PFSK-1 (cell line): Measurements from ENCODE around the gene APBA2.

Source experiments
- FOXP2 ChIP-seq: optimal IDR thresholded peaks from 2 replicates; pipeline ENCODE3; 2011; ENCODE audit warnings: borderline replicate concordance, control low read depth, inconsistent platforms; ENCODE audit not compliant: insufficient read depth; ENCODE audit errors: extremely low read length, extremely low read depth
- POLR2AphosphoS5 ChIP-seq: IDR thresholded peaks from 2 replicates; pipeline ENCODE4 v1.6.1; 2012; ENCODE audit warnings: low read depth, mild to moderate bottlenecking, control low read depth, low read length, moderate library complexity
- SIN3A ChIP-seq: IDR thresholded peaks from 2 replicates; pipeline ENCODE4 v1.6.1; 2012; ENCODE audit warnings: mild to moderate bottlenecking, low read length, moderate library complexity, borderline replicate concordance; ENCODE audit not compliant: insufficient read depth
- TAF1 ChIP-seq: IDR thresholded peaks from 2 replicates; pipeline ENCODE4 v1.6.1; 2012; ENCODE audit warnings: low read length, control low read depth, borderline replicate concordance; ENCODE audit not compliant: insufficient read depth
- TF ChIP-seq, protein P1 (sequence below), 2 experiments: IDR thresholded peaks; 2 replicates each; pipeline versions ENCODE4 v1.6.1 to v1.8.0; 2011 to 2012; ENCODE audit warnings: low read depth in 2 of 2, low read length in 2 of 2, control low read depth in 1 of 2, inconsistent platforms in 1 of 2, mild to moderate bottlenecking in 1 of 2, moderate library complexity in 1 of 2; ENCODE audit not compliant: insufficient read depth in 1 of 2

APBA2 gene

DNA sequence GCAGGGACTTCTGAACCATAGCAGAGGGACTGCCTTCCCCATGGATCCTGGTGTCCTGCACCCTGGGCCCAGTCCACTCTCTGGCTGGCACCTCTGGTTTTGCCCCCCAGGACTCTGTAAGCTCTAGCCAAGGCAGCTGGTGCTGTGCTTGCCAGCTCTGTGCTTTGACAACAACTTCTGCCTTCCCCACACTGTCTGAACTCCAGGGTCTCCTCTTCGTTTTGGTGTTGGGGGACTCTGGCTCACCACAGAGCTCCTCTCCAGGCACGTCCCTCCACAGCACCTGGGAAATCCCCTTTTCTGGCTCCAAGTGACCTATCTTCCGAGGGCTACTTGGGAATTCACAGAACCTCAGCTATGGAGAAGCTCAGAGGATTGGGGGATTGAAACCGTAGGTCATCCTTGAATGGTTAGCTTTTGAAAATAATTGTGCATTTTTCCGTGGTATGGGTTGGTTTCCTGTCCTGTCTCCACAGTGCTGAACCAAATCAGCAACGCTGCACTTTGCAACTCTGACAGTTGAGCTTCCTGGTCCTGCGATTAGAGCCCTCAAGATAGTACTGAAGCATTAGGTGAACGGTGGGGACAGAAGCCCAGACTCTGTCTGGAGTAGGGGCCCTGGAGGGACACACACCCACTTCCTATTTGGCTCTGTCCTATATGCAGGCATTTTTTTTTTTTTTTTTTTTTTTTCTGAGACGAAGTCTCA lies 152.4 kb downstream of the APBA2 start:
- TF ChIP-seq, protein P1, sequence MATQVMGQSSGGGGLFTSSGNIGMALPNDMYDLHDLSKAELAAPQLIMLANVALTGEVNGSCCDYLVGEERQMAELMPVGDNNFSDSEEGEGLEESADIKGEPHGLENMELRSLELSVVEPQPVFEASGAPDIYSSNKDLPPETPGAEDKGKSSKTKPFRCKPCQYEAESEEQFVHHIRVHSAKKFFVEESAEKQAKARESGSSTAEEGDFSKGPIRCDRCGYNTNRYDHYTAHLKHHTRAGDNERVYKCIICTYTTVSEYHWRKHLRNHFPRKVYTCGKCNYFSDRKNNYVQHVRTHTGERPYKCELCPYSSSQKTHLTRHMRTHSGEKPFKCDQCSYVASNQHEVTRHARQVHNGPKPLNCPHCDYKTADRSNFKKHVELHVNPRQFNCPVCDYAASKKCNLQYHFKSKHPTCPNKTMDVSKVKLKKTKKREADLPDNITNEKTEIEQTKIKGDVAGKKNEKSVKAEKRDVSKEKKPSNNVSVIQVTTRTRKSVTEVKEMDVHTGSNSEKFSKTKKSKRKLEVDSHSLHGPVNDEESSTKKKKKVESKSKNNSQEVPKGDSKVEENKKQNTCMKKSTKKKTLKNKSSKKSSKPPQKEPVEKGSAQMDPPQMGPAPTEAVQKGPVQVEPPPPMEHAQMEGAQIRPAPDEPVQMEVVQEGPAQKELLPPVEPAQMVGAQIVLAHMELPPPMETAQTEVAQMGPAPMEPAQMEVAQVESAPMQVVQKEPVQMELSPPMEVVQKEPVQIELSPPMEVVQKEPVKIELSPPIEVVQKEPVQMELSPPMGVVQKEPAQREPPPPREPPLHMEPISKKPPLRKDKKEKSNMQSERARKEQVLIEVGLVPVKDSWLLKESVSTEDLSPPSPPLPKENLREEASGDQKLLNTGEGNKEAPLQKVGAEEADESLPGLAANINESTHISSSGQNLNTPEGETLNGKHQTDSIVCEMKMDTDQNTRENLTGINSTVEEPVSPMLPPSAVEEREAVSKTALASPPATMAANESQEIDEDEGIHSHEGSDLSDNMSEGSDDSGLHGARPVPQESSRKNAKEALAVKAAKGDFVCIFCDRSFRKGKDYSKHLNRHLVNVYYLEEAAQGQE (IDR thresholded peaks at IDR 0.05; ENCODE audit: insufficient read depth in 1 of 2, low read depth in 2 of 2, low read length in 2 of 2): no peak
- no peak for TF ChIP-seq FOXP2
- TF ChIP-seq TAF1: no peak
- no peak for TF ChIP-seq POLR2AphosphoS5
- no peak for TF ChIP-seq SIN3A

DNA sequence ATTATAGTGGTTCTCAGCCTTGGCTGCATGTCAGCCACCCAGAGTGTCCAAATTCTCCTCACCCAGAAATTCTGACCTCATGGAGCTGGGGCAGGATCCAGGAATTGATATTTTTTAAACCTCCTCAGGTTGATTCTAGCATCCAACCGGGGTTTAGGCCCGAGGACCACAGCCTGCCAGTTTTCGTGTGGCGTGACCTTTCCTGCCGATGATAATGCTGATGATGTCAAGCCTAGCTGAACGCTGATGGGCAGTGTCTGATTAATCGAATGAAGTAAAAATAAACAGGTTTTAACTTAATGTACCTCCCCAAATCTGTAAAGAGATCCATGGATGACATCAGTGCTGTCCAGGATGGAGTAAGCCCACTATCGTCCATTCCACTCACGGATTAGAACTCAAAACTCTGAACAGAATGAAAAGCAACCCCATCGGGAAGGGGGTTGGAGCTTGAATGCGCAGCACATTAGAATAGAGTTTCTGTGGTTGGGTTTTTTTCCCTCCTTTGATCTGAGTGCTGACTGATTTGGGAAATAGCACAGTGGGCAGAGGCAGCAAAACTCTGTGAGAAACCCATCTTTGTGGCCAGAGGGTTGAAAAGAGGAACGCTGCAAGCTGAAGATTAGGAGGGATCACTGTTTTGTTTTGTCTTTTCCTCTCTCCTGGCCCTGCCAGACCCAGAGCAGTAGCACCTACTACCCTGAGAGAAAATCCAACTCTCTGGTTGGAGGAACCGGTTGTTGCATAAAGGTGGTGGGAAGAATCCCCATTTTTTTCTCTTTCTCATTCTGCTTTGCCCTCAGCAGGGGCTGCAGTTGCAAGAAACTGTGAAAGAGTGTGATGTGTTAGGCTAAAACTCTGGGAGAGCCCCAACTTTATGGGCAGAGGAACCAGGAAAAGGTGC lies 153.9 kb downstream of the APBA2 start:
- TF ChIP-seq SIN3A (no peak), FOXP2 (no peak), TAF1 (no peak), POLR2AphosphoS5 (no peak)
- TF ChIP-seq, protein P1 (IDR thresholded peaks at IDR 0.05; ENCODE audit: insufficient read depth in 1 of 2, low read depth in 2 of 2, low read length in 2 of 2): no peak

DNA sequence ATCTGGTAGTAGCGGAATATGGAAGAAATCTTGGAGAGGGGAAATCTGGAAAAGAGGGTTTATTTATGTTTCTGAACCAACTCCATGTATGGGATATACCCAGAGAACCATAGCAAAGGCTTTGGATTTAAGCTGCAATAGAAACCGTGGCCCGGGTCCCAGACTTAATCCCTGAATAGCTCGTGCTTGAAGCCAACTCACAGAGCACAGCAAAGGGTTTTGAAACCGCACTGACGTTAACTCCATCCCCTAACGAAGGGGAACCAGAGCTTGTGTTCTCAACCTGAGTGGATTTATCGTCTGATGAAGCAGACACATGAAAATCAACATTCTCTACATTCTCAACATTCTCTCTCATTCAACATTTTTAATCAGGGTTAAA lies 154.6 kb downstream of the APBA2 start:
- TF ChIP-seq TAF1 (no peak), FOXP2 (no peak), POLR2AphosphoS5 (no peak), SIN3A (no peak)
- TF ChIP-seq, protein P1 (IDR thresholded peaks at IDR 0.05; ENCODE audit: insufficient read depth in 1 of 2, low read depth in 2 of 2, low read length in 2 of 2): no peak

DNA sequence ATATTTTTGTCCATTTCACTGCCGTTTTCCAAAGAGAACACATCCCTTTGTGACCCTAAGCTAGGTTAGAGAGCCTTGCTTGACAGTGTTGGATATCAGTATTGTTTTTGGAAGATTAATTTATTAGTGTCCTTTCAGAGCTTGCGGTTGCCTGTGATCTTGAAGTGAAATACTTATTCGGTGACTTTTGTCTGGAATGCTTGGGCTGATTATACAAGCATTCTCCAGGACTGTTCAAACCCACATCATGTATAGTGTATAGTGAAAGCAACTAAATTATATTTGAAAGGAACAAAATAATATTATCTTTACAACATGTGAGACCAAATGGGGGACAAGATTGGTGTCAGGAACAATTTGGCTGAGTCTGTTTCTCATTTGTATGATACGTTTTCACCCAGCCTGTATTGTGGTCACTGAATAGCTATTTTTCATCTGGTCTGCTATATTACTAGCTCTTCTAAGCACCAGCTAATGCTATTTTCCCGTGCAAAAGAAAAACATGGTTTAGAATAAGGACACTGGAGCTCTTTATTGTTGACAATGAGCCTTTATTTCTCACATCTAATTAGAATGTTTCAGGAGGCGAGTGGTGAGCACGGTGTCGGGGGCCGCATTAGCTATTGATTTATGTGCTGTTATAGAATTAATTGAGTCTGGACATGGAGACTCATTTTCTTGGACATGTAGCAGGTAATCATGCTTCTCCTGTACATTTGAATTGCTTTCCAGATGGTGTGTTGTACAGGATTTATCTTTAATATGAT lies 158.1 kb downstream of the APBA2 start:
- TF ChIP-seq SIN3A: no peak
- TF ChIP-seq TAF1: no peak
- TF ChIP-seq FOXP2: no peak
- TF ChIP-seq, protein P1 (IDR thresholded peaks at IDR 0.05; ENCODE audit: insufficient read depth in 1 of 2, low read depth in 2 of 2, low read length in 2 of 2): no peak
- TF ChIP-seq POLR2AphosphoS5: no peak
